ENCODE measurements around the gene AWAT2. TPM values are rescaled to one million over a fixed set of nuclear protein-coding genes. Genes with fewer than 3 reads are reported as not detected.
A peak's percentile ranks its signal among the peaks of the same experiment; 100 is the strongest.
"Not testable (repeated sequence)": the region's sequence is repeated elsewhere in the genome, so short reads cannot be mapped to it uniquely, and the experiment has no call there.

AWAT2 gene
- total RNA-seq, 1 donor from 2014 or later = not detected

DNA sequence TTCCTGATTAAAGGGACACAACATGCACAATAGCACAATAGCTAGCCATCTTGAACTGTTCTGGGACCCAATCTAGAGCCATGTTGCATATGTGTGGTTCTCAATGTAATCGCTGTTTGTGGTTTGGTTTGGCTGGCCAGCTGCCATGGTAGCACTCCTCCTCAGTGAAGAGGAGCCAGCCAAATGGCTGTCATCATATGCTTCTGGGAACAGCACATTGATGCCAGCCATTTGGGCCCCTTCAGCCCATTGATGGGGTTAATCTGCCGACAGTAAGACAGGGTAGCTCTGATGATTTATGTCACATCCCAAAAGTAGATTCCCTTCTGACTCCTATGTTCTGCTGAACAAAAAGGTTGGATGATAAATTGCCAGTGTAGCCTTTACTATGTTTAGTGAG is 48.5 kb downstream of the AWAT2 start:
- H3K4me1 Mint-ChIP-seq = no peaks in the 10 kb centered on the region
- H3K4me3 Mint-ChIP-seq = no peak overlapping the region
- no peak for DNase-seq (ENCODE audit: low read depth, low spot score)
- H3K27ac Mint-ChIP-seq (ENCODE audit: unreplicated experiment) = no peak overlapping the region
- peaks cover 19% of the 10 kb centered on the region for H3K9me3 Mint-ChIP-seq
- peaks cover 3% of the 10 kb centered on the region for H3K36me3 Mint-ChIP-seq (ENCODE audit: low read depth)
- no peaks in the 10 kb centered on the region for H3K27me3 Mint-ChIP-seq (ENCODE audit: low read depth)
- TF ChIP-seq, protein P1, sequence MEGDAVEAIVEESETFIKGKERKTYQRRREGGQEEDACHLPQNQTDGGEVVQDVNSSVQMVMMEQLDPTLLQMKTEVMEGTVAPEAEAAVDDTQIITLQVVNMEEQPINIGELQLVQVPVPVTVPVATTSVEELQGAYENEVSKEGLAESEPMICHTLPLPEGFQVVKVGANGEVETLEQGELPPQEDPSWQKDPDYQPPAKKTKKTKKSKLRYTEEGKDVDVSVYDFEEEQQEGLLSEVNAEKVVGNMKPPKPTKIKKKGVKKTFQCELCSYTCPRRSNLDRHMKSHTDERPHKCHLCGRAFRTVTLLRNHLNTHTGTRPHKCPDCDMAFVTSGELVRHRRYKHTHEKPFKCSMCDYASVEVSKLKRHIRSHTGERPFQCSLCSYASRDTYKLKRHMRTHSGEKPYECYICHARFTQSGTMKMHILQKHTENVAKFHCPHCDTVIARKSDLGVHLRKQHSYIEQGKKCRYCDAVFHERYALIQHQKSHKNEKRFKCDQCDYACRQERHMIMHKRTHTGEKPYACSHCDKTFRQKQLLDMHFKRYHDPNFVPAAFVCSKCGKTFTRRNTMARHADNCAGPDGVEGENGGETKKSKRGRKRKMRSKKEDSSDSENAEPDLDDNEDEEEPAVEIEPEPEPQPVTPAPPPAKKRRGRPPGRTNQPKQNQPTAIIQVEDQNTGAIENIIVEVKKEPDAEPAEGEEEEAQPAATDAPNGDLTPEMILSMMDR (conservative IDR thresholded peaks at IDR 0.05) = no peak

DNA sequence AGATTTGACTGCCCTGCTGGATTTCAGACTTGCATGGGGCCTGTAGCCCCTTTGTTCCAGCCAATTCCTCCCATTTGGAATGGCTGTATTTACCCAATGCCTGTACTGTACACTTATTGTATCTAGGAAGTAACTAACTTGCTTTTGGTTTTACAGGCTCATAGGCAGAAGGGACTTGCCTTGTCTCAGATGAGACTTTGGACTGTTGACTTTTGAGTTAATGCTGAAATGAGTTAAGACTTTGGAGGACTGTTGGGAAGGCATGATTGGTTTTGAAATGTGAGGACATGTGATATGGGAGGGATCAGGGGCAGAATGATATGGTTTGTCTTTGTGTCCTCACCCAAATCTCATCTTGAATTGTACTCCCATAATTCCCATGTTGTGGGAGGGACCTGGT is 51.4 kb downstream of the AWAT2 start:
- not testable (repeated sequence) for DNase-seq (ENCODE audit: low read depth, low spot score); H3K27me3 Mint-ChIP-seq (ENCODE audit: low read depth); H3K4me1 Mint-ChIP-seq; H3K27ac Mint-ChIP-seq (ENCODE audit: unreplicated experiment); H3K4me3 Mint-ChIP-seq; H3K36me3 Mint-ChIP-seq (ENCODE audit: low read depth)
- H3K9me3 Mint-ChIP-seq = peaks cover 19% of the 10 kb centered on the region

DNA sequence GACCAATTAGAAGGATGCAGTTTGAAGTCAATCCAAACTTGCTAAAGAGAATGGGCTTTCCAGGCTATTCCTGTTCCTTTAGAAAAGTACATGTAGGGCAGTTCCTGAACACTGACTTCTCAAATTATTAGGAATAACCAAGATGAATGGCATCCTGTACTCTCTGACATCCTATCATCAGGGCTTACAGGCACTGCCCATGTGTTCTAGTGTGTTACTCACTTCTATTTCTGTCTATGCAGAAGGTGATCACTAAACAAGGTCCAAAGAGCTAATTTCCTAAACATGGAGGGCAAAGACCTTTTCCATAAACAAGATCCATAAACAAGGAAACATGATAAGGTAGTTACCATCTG is 53.6 kb downstream of the AWAT2 start:
- no peaks in the 10 kb centered on the region for H3K27me3 Mint-ChIP-seq (ENCODE audit: low read depth)
- no peaks in the 10 kb centered on the region for H3K4me1 Mint-ChIP-seq
- peaks cover 5% of the 10 kb centered on the region for H3K36me3 Mint-ChIP-seq (ENCODE audit: low read depth)
- H3K4me3 Mint-ChIP-seq = no peak overlapping the region
- peaks cover 21% of the 10 kb centered on the region for H3K9me3 Mint-ChIP-seq
- TF ChIP-seq, protein P1 (conservative IDR thresholded peaks at IDR 0.05) = no peak
- no peak overlapping the region for H3K27ac Mint-ChIP-seq (ENCODE audit: unreplicated experiment)
- DNase-seq (ENCODE audit: low read depth, low spot score) = no peak

DNA sequence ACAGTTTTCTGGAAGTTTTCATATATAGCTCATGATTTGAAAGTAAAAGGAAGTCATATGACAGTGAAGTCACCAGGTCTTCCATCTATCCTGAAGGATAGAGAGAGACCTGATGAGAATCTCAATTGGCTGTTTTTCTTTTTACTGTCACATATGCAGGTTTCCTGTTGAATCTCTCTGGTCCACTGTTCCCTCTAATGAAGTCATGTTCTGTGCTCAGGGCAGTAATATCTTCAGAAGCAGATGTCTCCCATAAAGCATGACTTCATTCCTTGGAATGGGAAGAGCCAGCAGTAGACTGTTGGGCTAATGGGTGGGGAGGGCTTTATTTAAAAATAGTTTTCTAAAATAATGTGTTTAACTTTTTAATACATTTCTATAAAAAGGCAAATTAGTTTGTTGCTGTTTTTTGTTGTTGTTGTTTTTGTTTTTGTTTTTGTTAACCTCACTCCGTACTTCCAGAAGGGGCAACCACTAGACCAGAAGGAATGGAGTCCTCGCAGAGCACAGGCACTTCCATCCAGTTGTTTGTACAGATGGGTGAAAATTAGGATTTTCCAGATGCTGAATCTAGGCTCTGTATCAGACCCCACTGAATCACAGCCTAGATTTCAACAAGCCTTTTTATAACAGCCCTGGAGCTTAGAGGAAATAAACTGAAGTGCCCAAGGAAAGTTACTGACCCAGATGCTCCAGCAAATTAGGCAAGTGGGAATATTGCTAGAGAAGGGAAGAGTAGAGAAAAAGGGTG is 54.2 kb downstream of the AWAT2 start:
- no peak for DNase-seq (ENCODE audit: low read depth, low spot score)
- Mint-ChIP-seq H3K9me3 (peaks cover 21% of the 10 kb centered on the region), H3K4me1 (no peaks in the 10 kb centered on the region), H3K4me3 (no peak overlapping the region), H3K27ac (ENCODE audit: unreplicated experiment) (no peak overlapping the region), H3K36me3 (ENCODE audit: low read depth) (peaks cover 5% of the 10 kb centered on the region), H3K27me3 (ENCODE audit: low read depth) (no peaks in the 10 kb centered on the region)
- TF ChIP-seq, protein P1 (conservative IDR thresholded peaks at IDR 0.05) = no peak

DNA sequence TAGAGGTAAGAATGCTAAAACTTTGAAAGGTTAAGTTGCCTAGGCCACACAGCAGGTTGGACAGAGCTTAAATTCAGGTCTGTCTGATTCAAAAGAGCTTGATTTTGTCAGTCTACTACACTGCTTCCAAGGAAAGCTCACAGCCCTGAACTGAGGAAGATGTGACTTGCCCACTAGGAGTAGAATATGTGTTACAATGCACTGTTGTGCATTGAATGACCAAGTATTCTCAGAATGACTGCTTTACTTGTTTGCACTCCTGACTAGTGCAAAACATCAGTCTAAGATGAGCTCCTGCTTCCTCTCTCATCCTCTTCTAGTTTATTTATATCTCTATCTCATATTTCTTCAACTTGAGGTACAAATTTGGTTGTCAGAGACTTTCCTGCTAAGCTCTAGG is 56.2 kb downstream of the AWAT2 start:
- no peak overlapping the region for H3K4me3 Mint-ChIP-seq

DNA sequence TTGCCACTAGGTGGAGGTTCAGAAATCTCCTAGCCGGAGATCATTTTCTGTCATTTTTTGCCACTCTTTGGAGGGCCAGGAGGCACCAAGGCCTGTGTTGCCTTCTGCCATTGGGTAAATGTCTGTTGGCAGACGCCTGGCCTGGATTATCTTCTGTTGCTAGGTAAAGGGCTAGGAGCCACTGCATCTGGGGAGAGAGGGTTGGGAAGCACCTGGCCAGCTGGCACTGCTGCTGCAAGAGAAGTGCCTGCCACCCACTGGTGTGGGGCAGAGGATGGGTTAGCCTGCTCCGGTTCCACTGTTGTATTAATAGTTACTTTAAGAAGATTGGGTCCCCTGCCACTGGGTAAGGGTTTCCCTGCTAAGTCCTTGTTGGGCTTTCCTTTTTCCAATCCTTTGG is 58.1 kb downstream of the AWAT2 start:
- Mint-ChIP-seq H3K4me1 (no peaks in the 10 kb centered on the region), H3K27ac (ENCODE audit: unreplicated experiment) (no peak overlapping the region), H3K4me3 (no peak overlapping the region), H3K9me3 (peaks cover 9% of the 10 kb centered on the region), H3K27me3 (ENCODE audit: low read depth) (no peaks in the 10 kb centered on the region), H3K36me3 (ENCODE audit: low read depth) (peaks cover 3% of the 10 kb centered on the region)
- DNase-seq (ENCODE audit: low read depth, low spot score) = no peak
- TF ChIP-seq, protein P1 (conservative IDR thresholded peaks at IDR 0.05) = no peak

More for the DNA sequence above, 56.2 kb downstream of the AWAT2 start:
- Mint-ChIP-seq H3K9me3 (peaks cover 15% of the 10 kb centered on the region), H3K36me3 (ENCODE audit: low read depth) (peaks cover 5% of the 10 kb centered on the region), H3K27ac (ENCODE audit: unreplicated experiment) (no peak overlapping the region), H3K4me1 (no peaks in the 10 kb centered on the region), H3K27me3 (ENCODE audit: low read depth) (no peaks in the 10 kb centered on the region)
- TF ChIP-seq, protein P1 (conservative IDR thresholded peaks at IDR 0.05) = no peak
- no peak for DNase-seq (ENCODE audit: low read depth, low spot score)

Small RNA genes within 50 kb of the gene (microRNA-seq; reads per million reads assigned to microRNA genes)
- 13.6 reads per million, percentile 29 among the genes with 10 or more reads in this experiment for gene MIR676

Other genes with a start within 250 kb of the AWAT2 start
- gene OTUD6A, start 12.5 kb upstream of the AWAT2 start, total RNA-seq = not detected in 2 replicates
- gene IGBP1, start 83.5 kb upstream of the AWAT2 start, total RNA-seq = 36.9 and 38.3 TPM in 2 replicates
- gene DGAT2L6, start 127.5 kb upstream of the AWAT2 start, total RNA-seq = not detected in 2 replicates
- gene AWAT1, start 184.7 kb upstream of the AWAT2 start, total RNA-seq = not detected in 2 replicates
- gene P2RY4, start 210.3 kb upstream of the AWAT2 start, total RNA-seq = 0.19 TPM in 1 of 2 replicates, not detected in the other
- not detected in 2 replicates for gene ARR3, start 218.4 kb upstream of the AWAT2 start, total RNA-seq
- gene RAB41, start 232.2 kb upstream of the AWAT2 start, total RNA-seq = not detected in 2 replicates
- gene PDZD11, start 240.0 kb upstream of the AWAT2 start, total RNA-seq = 38.3 and 40.9 TPM in 2 replicates
- gene KIF4A, start 240.2 kb upstream of the AWAT2 start, total RNA-seq = 57.8 and 58.5 TPM in 2 replicates

All from neural crest cell (in vitro differentiated cells).